HepG2 (cell line): ENCODE measurements around the gene SYAP1. TPM values are rescaled to one million over a fixed set of nuclear protein-coding genes. Genes with fewer than 3 reads are reported as not detected.

ENCODE experiments used
- ARHGAP35 ChIP-seq: sonication (generic); formaldehyde crosslinking; IDR thresholded peaks from 2 replicates; pipeline ENCODE4 v1.9.0; 2022; ENCODE audit warnings: mild to moderate bottlenecking, inconsistent platforms, moderate library complexity, missing genetic modification reagents, borderline replicate concordance
- ARID5B ChIP-seq: IDR thresholded peaks from 2 replicates; pipeline ENCODE4 v1.4.0; 2020; ENCODE audit warnings: mild to moderate bottlenecking, missing genetic modification reagents
- HMGXB3 ChIP-seq: sonication (generic); formaldehyde crosslinking; IDR thresholded peaks from 2 replicates; pipeline ENCODE4 v1.4.0; 2020; ENCODE audit warnings: missing genetic modification reagents, borderline replicate concordance
- PHB2 ChIP-seq: fragments of 450-650 bp; IDR thresholded peaks from 2 replicates; pipeline ENCODE4 v1.6.1; 2018; ENCODE audit not compliant: partially characterized antibody
- RFXAP ChIP-seq: sonication (generic); formaldehyde crosslinking; IDR thresholded peaks from 2 replicates; pipeline ENCODE4 v1.4.0; 2020; ENCODE audit warnings: missing genetic modification reagents, borderline replicate concordance
- RXRB ChIP-seq: IDR thresholded peaks from 2 replicates; pipeline ENCODE4 v1.6.1; 2016; ENCODE audit warnings: borderline replicate concordance, missing genetic modification reagents, missing compliant biosample characterization
- SOX6 ChIP-seq, 2 experiments: fragments of 450-650 bp in 1 of 2; sonication (generic) in 1 of 2; formaldehyde crosslinking in 1 of 2; IDR thresholded peaks; 2 replicates each; pipeline versions ENCODE4 v1.4.0 to v1.6.1; 2017 to 2020; ENCODE audit warnings: antibody characterized with exemption in 1 of 2, mild to moderate bottlenecking in 1 of 2, missing genetic modification reagents in 1 of 2
- ZNF737 ChIP-seq: sonication (generic); formaldehyde crosslinking; IDR thresholded peaks from 2 replicates; pipeline ENCODE4 v1.5.0; 2020; ENCODE audit warnings: missing genetic modification reagents, mild to moderate bottlenecking, borderline replicate concordance
- polyA plus RNA-seq, 8 experiments: library from polyadenylated mRNA; depleted of rRNA in 3 of 8; stranded (reverse) in 7 of 8; unstranded in 1 of 8; fragments of >200 nt; fragmentation: Illumina TruSeq in 4 of 8; extraction: Trizol in 4 of 8; gene quantifications; 2 replicates each; pipeline versions ENCODE4 v1.2.1 to v1.2.3, GENCODE V29; 2011 to 2016; ENCODE audit warnings: low read depth in 4 of 8, missing spikeins in 1 of 8, mixed read lengths in 1 of 8; ENCODE audit not compliant: insufficient read depth in 1 of 8
- total RNA-seq, 5 experiments: library from RNA; depleted of rRNA; stranded (reverse); fragments of >200 nt; fragmentation: Illumina TruSeq; extraction: Trizol; gene quantifications; 2 replicates each; pipeline ENCODE4 v1.2.3, GENCODE V29; 2016; ENCODE audit warnings: low read depth in 1 of 5
- TF ChIP-seq, protein P1 (sequence below): sonication (generic); formaldehyde crosslinking; IDR thresholded peaks from 2 replicates; pipeline ENCODE4 v1.5.0; 2020; ENCODE audit warnings: missing genetic modification reagents
- TF ChIP-seq, protein P2 (sequence below): sonication (generic); formaldehyde crosslinking; IDR thresholded peaks from 2 replicates; pipeline ENCODE4 v1.8.0; 2022; ENCODE audit warnings: low read depth, missing genetic modification reagents
- TF ChIP-seq, protein P3 (sequence below): fragments of 450-650 bp; IDR thresholded peaks from 2 replicates; pipeline ENCODE4 v1.6.1; 2017; ENCODE audit warnings: mild to moderate bottlenecking

The SYAP1 gene
- total and polyA plus RNA-seq, 2 of the 13 experiments (the other 11 are each of a cell fraction or from before 2014, with no cell fraction given) = 4.9 to 18.5 TPM

DNA sequence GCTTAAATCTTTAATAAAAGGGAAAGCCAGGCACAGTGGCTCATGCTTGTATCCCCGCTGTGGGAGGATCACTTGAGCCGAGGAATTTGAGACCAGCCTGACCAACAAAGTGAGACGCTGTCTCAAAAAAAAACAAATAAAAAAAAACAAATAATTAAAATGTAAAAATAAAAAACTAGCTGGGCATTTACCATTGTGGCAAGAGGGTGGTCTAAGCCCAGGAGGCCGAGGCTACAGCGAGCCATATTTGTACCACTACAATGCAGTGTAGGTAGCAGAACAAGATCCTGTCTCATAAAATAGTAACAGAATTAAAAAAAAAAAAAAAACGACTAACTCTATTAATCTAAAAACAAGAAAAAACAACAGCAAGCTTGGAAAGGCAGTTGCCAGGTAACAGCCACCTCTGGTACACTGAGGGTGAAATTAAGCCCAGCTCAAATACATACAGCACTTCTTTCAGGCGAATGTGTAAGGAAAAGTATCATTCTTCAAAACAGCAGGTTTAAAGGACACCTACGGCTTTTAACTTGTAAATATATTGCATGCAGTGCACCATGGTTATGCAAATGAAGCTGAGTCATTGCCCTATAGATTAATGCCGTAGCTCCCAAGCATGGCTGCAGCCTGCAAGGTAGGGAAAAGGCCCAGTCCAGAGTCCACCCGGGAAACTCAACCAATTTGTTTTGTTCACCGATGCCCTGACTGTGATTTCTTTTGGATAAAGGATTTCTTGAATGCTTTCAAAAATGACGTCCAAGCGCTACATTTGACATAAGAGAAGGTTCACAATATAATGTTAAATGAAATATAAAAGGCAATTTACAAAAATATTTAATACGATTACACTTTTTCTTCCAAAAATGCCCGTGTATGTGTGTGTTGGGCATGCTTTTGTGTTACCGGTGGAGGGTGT is 52.3 kb downstream of the SYAP1 start (continued):
- TF ChIP-seq, protein P1, sequence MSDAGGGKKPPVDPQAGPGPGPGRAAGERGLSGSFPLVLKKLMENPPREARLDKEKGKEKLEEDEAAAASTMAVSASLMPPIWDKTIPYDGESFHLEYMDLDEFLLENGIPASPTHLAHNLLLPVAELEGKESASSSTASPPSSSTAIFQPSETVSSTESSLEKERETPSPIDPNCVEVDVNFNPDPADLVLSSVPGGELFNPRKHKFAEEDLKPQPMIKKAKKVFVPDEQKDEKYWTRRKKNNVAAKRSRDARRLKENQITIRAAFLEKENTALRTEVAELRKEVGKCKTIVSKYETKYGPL = no peak
- TF ChIP-seq RFXAP (CRISPR knock-in tag) (no peak), HMGXB3 (CRISPR knock-in tag) (no peak), SOX6 (IDR thresholded peaks at IDR 0.05) (no peak), SOX6 (CRISPR knock-in tag; IDR thresholded peaks at IDR 0.05) (no peak), PHB2 (no peak), ARID5B (no peak), ZNF737 (CRISPR knock-in tag) (no peak), RXRB (CRISPR knock-in tag) (peak; percentile 46; the same call in 1 of the 2 replicates), ARHGAP35 (no peak)
- TF ChIP-seq, protein P2, sequence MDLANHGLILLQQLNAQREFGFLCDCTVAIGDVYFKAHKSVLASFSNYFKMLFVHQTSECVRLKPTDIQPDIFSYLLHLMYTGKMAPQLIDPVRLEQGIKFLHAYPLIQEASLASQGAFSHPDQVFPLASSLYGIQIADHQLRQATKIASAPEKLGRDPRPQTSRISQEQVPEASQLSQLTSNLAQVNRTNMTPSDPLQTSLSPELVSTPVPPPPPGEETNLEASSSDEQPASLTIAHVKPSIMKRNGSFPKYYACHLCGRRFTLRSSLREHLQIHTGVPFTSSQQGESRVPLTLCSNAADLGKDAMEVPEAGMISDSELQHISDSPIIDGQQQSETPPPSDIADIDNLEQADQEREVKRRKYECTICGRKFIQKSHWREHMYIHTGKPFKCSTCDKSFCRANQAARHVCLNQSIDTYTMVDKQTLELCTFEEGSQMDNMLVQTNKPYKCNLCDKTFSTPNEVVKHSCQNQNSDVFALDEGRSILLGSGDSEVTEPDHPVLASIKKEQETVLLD (CRISPR knock-in tag) = no peak
- TF ChIP-seq, protein P3, sequence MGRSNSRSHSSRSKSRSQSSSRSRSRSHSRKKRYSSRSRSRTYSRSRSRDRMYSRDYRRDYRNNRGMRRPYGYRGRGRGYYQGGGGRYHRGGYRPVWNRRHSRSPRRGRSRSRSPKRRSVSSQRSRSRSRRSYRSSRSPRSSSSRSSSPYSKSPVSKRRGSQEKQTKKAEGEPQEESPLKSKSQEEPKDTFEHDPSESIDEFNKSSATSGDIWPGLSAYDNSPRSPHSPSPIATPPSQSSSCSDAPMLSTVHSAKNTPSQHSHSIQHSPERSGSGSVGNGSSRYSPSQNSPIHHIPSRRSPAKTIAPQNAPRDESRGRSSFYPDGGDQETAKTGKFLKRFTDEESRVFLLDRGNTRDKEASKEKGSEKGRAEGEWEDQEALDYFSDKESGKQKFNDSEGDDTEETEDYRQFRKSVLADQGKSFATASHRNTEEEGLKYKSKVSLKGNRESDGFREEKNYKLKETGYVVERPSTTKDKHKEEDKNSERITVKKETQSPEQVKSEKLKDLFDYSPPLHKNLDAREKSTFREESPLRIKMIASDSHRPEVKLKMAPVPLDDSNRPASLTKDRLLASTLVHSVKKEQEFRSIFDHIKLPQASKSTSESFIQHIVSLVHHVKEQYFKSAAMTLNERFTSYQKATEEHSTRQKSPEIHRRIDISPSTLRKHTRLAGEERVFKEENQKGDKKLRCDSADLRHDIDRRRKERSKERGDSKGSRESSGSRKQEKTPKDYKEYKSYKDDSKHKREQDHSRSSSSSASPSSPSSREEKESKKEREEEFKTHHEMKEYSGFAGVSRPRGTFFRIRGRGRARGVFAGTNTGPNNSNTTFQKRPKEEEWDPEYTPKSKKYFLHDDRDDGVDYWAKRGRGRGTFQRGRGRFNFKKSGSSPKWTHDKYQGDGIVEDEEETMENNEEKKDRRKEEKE = no peak
